Measurements from ENCODE around the gene ACOXL.

- TF ChIP-seq EZH2 (IDR thresholded peaks at IDR 0.05; ENCODE audit: insufficient read depth, poor library complexity, severe bottlenecking) (no peak), EZH2phosphoT487 (IDR thresholded peaks at IDR 0.05; ENCODE audit: insufficient read depth, low read depth) (no peak)
Measured at GRCh38 chr2:111113838-111114237, 381.5 kb downstream of the ACOXL start.
